ENCODE results near the gene DNAH9.

Gene DNAH9

GRCh38 chr17:11583306-11583992 is 14.8 kb upstream of the DNAH9 start:
- no peaks in the 10 kb centered on the region for H3K36me3 ChIP-seq
- no peaks in the 10 kb centered on the region for H3K27me3 ChIP-seq
- no peak overlapping the region for H3K4me3 ChIP-seq (ENCODE audit: low read depth, low read length)
- DNase-seq: no peak
- no peaks in the 10 kb centered on the region for H3K9me3 ChIP-seq
- TF ChIP-seq, protein P1, sequence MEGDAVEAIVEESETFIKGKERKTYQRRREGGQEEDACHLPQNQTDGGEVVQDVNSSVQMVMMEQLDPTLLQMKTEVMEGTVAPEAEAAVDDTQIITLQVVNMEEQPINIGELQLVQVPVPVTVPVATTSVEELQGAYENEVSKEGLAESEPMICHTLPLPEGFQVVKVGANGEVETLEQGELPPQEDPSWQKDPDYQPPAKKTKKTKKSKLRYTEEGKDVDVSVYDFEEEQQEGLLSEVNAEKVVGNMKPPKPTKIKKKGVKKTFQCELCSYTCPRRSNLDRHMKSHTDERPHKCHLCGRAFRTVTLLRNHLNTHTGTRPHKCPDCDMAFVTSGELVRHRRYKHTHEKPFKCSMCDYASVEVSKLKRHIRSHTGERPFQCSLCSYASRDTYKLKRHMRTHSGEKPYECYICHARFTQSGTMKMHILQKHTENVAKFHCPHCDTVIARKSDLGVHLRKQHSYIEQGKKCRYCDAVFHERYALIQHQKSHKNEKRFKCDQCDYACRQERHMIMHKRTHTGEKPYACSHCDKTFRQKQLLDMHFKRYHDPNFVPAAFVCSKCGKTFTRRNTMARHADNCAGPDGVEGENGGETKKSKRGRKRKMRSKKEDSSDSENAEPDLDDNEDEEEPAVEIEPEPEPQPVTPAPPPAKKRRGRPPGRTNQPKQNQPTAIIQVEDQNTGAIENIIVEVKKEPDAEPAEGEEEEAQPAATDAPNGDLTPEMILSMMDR (IDR thresholded peaks at IDR 0.05; ENCODE audit: low read depth, low read length): no peak
- H3K4me1 ChIP-seq: no peaks in the 10 kb centered on the region

- Histone ChIP-seq H3K9me3 (no peaks in the 10 kb centered on the region), H3K27me3 (no peaks in the 10 kb centered on the region), H3K4me1 (no peaks in the 10 kb centered on the region), H3K36me3 (no peaks in the 10 kb centered on the region), H3K4me3 (ENCODE audit: low read depth, low read length) (no peak overlapping the region)
- no peak for DNase-seq
- TF ChIP-seq, protein P1 (IDR thresholded peaks at IDR 0.05; ENCODE audit: low read depth, low read length): no peak
Observed at GRCh38 chr17:11589716-11590115, 8.6 kb upstream of the DNAH9 start.

DNA sequence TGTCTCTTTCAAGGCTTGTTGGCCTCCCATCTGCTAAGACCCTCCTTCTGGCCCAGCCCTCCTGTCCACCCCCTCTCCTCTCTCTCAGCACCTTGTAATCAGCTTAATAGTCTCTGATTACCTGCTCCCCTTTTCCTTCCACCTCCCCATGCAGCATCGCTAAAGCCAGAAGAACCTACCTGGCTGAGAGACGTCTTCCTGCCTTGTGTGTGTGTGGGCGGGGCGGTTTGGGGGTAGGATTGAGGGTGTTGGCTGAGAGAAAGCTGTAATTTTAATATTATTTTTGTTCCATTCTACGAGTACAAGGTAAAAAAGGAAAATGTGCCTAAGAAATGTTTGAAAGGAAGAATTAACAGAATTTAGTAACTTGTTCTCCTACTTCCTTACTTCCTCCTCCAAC is 3.4 kb downstream of the DNAH9 start:
- TF ChIP-seq, protein P1 (IDR thresholded peaks at IDR 0.05; ENCODE audit: low read depth, low read length): no peak
- no peak for DNase-seq
- Histone ChIP-seq H3K4me3 (ENCODE audit: low read depth, low read length) (no peak overlapping the region), H3K9me3 (no peaks in the 10 kb centered on the region), H3K4me1 (no peaks in the 10 kb centered on the region), H3K36me3 (no peaks in the 10 kb centered on the region), H3K27me3 (no peaks in the 10 kb centered on the region)

DNA sequence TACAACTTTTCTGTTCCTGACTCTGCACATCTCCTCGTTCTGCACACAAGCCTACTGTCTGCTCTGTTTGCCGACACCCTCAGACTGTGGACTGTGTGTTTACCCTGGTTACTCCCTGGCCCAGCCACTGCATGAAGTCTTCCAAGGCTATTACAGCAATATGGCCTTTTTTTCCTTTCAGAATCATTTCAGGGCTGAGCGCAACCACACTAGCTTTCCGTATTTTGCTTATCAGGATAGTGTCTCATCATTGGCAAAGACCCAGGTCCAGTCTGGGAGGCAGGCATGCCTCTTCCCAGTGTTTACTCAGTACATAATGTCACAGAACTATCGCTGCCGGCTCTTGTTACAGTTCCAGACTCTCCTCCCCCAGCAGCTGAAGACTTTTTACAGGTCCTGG is 10.1 kb downstream of the DNAH9 start:
- Histone ChIP-seq H3K4me3 (ENCODE audit: low read depth, low read length) (no peak overlapping the region), H3K27me3 (no peaks in the 10 kb centered on the region), H3K9me3 (no peaks in the 10 kb centered on the region), H3K36me3 (no peaks in the 10 kb centered on the region), H3K4me1 (no peaks in the 10 kb centered on the region)
- TF ChIP-seq, protein P1 (IDR thresholded peaks at IDR 0.05; ENCODE audit: low read depth, low read length): no peak
- DNase-seq: no peak

DNA sequence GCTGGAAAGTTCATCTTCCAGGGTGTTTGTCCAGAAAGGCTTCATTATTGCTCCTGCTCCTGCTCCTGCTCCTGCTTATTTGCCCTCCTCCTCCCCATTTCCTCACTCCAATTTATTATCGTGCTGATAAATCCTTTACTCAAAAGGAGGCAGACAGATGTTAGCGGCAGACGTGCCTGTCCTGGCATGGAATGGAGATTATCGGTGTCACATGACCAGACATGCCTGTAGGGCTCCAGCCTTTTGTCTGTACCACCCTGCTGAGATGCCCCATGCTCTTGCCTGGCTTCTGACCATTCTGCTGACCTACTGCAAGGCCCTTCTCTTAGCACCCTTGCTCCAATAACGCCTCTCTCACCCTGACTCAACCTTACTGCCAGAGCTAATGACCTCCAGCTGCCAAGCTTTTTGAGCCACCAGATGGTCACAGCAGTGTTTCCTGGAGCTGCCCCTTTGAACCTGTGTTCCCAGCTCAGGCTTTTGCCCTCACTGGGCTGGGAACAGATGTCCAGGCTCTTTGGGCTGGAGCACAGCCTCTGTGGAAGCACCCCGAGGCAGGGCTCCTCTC is 12.8 kb downstream of the DNAH9 start:
- TF ChIP-seq, protein P1 (IDR thresholded peaks at IDR 0.05; ENCODE audit: low read depth, low read length): no peak
- no peaks in the 10 kb centered on the region for H3K4me1 ChIP-seq
- no peaks in the 10 kb centered on the region for H3K36me3 ChIP-seq
- H3K4me3 ChIP-seq (ENCODE audit: low read depth, low read length): no peak overlapping the region
- DNase-seq: no peak
- no peaks in the 10 kb centered on the region for H3K27me3 ChIP-seq
- no peaks in the 10 kb centered on the region for H3K9me3 ChIP-seq

- H3K4me1 ChIP-seq: no peaks in the 10 kb centered on the region
- H3K36me3 ChIP-seq: no peaks in the 10 kb centered on the region
- TF ChIP-seq, protein P1 (IDR thresholded peaks at IDR 0.05; ENCODE audit: low read depth, low read length): no peak
- H3K4me3 ChIP-seq (ENCODE audit: low read depth, low read length): no peak overlapping the region
- no peak for DNase-seq
- H3K9me3 ChIP-seq: no peaks in the 10 kb centered on the region
- H3K27me3 ChIP-seq: no peaks in the 10 kb centered on the region
Observed at GRCh38 chr17:11612956-11613355, 14.7 kb downstream of the DNAH9 start.

All from BE2C (cell line).